Liver (tissue), 9 donors: ENCODE results near the gene PDGFA. TPM values are rescaled to one million over a fixed set of nuclear protein-coding genes. Genes with fewer than 3 reads are reported as not detected.

Experiments used
- DNase-seq: peaks from one replicate; pipeline ENCODE4 v3.0.0-alpha.2; 2017; ENCODE audit warnings: low spot score
- H3K27ac ChIP-seq, 2 donors: one replicate each; pipeline ENCODE4 v1.7.0; 2013; ENCODE audit warnings: inconsistent platforms in 2 of 2, low read length in 2 of 2, control low read depth in 1 of 2, low read depth in 1 of 2, mild to moderate bottlenecking in 1 of 2
- H3K27me3 ChIP-seq, 4 donors: one replicate each; pipeline versions ENCODE4 v1.6.1 to v1.7.0; 2013; ENCODE audit warnings: low read length in 3 of 4, inconsistent platforms in 1 of 4, mild to moderate bottlenecking in 1 of 4, moderate library complexity in 1 of 4; ENCODE audit not compliant: control insufficient read depth in 4 of 4, insufficient read depth in 4 of 4
- H3K36me3 ChIP-seq, 4 donors: one replicate each; pipeline versions ENCODE4 v1.6.1 to v1.7.0; 2013; ENCODE audit warnings: low read length in 3 of 4, mild to moderate bottlenecking in 3 of 4, low read depth in 1 of 4, moderate library complexity in 1 of 4; ENCODE audit not compliant: control insufficient read depth in 4 of 4, insufficient read depth in 3 of 4
- H3K4me1 ChIP-seq, 4 donors: one replicate each; pipeline versions ENCODE4 v1.6.1 to v1.7.0; 2013; ENCODE audit warnings: low read length in 3 of 4, mild to moderate bottlenecking in 3 of 4, moderate library complexity in 1 of 4; ENCODE audit not compliant: control insufficient read depth in 4 of 4, insufficient read depth in 4 of 4
- H3K4me3 ChIP-seq, 3 donors: one replicate each; pipeline versions ENCODE4 v1.6.1 to v1.7.0; 2013; ENCODE audit warnings: low read length in 3 of 3, control low read depth in 1 of 3, low read depth in 1 of 3, mild to moderate bottlenecking in 1 of 3
- H3K9ac ChIP-seq, 2 donors: one replicate each; pipeline ENCODE4 v1.7.0; 2013; ENCODE audit warnings: low read length in 2 of 2, mild to moderate bottlenecking in 2 of 2, moderate library complexity in 2 of 2, control low read depth in 1 of 2, low read depth in 1 of 2
- H3K9me3 ChIP-seq, 4 donors: one replicate each; pipeline versions ENCODE4 v1.6.1 to v1.7.0; 2013; ENCODE audit warnings: low read length in 3 of 4; ENCODE audit not compliant: control insufficient read depth in 4 of 4
- ATF3 ChIP-seq: IDR thresholded peaks from 2 replicates; pipeline ENCODE4 v1.6.1; 2016; ENCODE audit warnings: antibody characterized with exemption
- CTCF ChIP-seq: fragments of 150-350 bp; IDR thresholded peaks from 2 replicates; pipeline ENCODE4 v1.5.1; 2017; ENCODE audit warnings: improper control_type of control experiment, low read depth, low read length; ENCODE audit not compliant: missing input control
- EGR1 ChIP-seq, 2 donors: IDR thresholded peaks; 2 replicates each; pipeline ENCODE4 v1.6.1; 2016 to 2018; ENCODE audit warnings: antibody characterized with exemption in 2 of 2, low read depth in 2 of 2
- FOXA1 ChIP-seq: IDR thresholded peaks from 2 replicates; pipeline ENCODE4 v1.6.1; 2016; ENCODE audit warnings: antibody characterized with exemption
- FOXA2 ChIP-seq: IDR thresholded peaks from 2 replicates; pipeline ENCODE4 v1.6.1; 2016; ENCODE audit warnings: antibody characterized with exemption
- GABPA ChIP-seq, 2 donors: IDR thresholded peaks in 1 of 2; conservative IDR thresholded peaks in 1 of 2; 2 replicates each; pipeline ENCODE4 v1.6.1; 2016; ENCODE audit warnings: antibody characterized with exemption in 2 of 2, mild to moderate bottlenecking in 1 of 2, moderate library complexity in 1 of 2
- HNF4A ChIP-seq, 2 donors: conservative IDR thresholded peaks; 2 replicates each; pipeline ENCODE4 v1.6.1; 2016; ENCODE audit warnings: antibody characterized with exemption in 2 of 2, mild to moderate bottlenecking in 2 of 2
- HNF4G ChIP-seq: IDR thresholded peaks from 2 replicates; pipeline ENCODE4 v1.6.1; 2016; ENCODE audit warnings: antibody characterized with exemption
- JUND ChIP-seq, 2 donors: IDR thresholded peaks; 2 replicates each; pipeline ENCODE4 v1.6.1; 2016; ENCODE audit warnings: antibody characterized with exemption in 2 of 2
- NR2F2 ChIP-seq: IDR thresholded peaks from 2 replicates; pipeline ENCODE4 v1.6.1; 2016; ENCODE audit warnings: antibody characterized with exemption
- RAD21 ChIP-seq, 2 donors: IDR thresholded peaks; 2 replicates each; pipeline ENCODE4 v1.6.1; 2016; ENCODE audit warnings: antibody characterized with exemption in 2 of 2, mild to moderate bottlenecking in 2 of 2
- RXRA ChIP-seq, 2 donors: IDR thresholded peaks; 2 replicates each; pipeline ENCODE4 v1.6.1; 2017 to 2018; ENCODE audit warnings: antibody characterized with exemption in 2 of 2, mild to moderate bottlenecking in 1 of 2
- SP1 ChIP-seq: IDR thresholded peaks from 2 replicates; pipeline ENCODE4 v1.6.1; 2018; ENCODE audit warnings: antibody characterized with exemption, mild to moderate bottlenecking
- TAF1 ChIP-seq: conservative IDR thresholded peaks from 2 replicates; pipeline ENCODE4 v1.6.1; 2016; ENCODE audit warnings: antibody characterized with exemption, mild to moderate bottlenecking
- YY1 ChIP-seq: IDR thresholded peaks from 2 replicates; pipeline ENCODE4 v1.6.1; 2016; ENCODE audit warnings: antibody characterized with exemption, mild to moderate bottlenecking
- WGBS: extraction: QIAGEN DNeasy Blood & Tissue Kit; methylation state at CpG from one replicate; pipeline ENCODE4 v1.1.7; 2013; 5-methylcytosine and 5-hydroxymethylcytosine counted together
- polyA plus RNA-seq, 2 donors: library from polyadenylated mRNA; stranded (reverse) in 1 of 2; unstranded in 1 of 2; fragments of 200-250 nt in 1 of 2; fragments of >200 nt in 1 of 2; fragmentation: Nextera tagmentation in 1 of 2; extraction: Ambion mirVana in 1 of 2; gene quantifications; one replicate each; pipeline versions ENCODE4 v1.2.1 to v1.2.3, GENCODE V29; 2013 to 2015
- total RNA-seq, 2 donors: library from RNA; depleted of rRNA; stranded (reverse); fragments of >200 nt; gene quantifications; one replicate each; pipeline ENCODE4 v1.2.3, GENCODE V29; 2014
- TF ChIP-seq, protein P1 (sequence below): IDR thresholded peaks from 2 replicates; pipeline ENCODE4 v1.6.1; 2016; ENCODE audit warnings: antibody characterized with exemption, mild to moderate bottlenecking
- TF ChIP-seq, protein P2 (sequence below): IDR thresholded peaks from 2 replicates; pipeline ENCODE4 v1.6.1; 2016; ENCODE audit warnings: antibody characterized with exemption
- TF ChIP-seq, protein P3 (sequence below): IDR thresholded peaks from 2 replicates; pipeline ENCODE4 v1.6.1; 2016; ENCODE audit warnings: antibody characterized with exemption
- donor health status: healthy.
- donor health status: healthy.
- donor health status: healthy.
- donor health status: healthy.
- donor health status: healthy.

PDGFA gene
- total and polyA plus RNA-seq, 4 donors, result 1.4 to 5.1 (median 2.0) TPM

- Histone ChIP-seq H3K27me3 (no peaks in the 10 kb centered on the region), H3K4me3 (no peak overlapping the region), H3K36me3 (peaks cover 0 to 4% (median 0%) of the 10 kb centered on the region in 4 donors), H3K4me1 (peaks cover 3 to 31% (median 20%) of the 10 kb centered on the region in 4 donors), H3K27ac (peak overlapping the region; percentile 89 to 92), H3K9me3 (no peaks in the 10 kb centered on the region), H3K9ac (peak overlapping the region; percentile 41 to 87)
- TF ChIP-seq, protein P1, sequence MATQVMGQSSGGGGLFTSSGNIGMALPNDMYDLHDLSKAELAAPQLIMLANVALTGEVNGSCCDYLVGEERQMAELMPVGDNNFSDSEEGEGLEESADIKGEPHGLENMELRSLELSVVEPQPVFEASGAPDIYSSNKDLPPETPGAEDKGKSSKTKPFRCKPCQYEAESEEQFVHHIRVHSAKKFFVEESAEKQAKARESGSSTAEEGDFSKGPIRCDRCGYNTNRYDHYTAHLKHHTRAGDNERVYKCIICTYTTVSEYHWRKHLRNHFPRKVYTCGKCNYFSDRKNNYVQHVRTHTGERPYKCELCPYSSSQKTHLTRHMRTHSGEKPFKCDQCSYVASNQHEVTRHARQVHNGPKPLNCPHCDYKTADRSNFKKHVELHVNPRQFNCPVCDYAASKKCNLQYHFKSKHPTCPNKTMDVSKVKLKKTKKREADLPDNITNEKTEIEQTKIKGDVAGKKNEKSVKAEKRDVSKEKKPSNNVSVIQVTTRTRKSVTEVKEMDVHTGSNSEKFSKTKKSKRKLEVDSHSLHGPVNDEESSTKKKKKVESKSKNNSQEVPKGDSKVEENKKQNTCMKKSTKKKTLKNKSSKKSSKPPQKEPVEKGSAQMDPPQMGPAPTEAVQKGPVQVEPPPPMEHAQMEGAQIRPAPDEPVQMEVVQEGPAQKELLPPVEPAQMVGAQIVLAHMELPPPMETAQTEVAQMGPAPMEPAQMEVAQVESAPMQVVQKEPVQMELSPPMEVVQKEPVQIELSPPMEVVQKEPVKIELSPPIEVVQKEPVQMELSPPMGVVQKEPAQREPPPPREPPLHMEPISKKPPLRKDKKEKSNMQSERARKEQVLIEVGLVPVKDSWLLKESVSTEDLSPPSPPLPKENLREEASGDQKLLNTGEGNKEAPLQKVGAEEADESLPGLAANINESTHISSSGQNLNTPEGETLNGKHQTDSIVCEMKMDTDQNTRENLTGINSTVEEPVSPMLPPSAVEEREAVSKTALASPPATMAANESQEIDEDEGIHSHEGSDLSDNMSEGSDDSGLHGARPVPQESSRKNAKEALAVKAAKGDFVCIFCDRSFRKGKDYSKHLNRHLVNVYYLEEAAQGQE, result peak; percentile 56
- TF ChIP-seq, protein P2, sequence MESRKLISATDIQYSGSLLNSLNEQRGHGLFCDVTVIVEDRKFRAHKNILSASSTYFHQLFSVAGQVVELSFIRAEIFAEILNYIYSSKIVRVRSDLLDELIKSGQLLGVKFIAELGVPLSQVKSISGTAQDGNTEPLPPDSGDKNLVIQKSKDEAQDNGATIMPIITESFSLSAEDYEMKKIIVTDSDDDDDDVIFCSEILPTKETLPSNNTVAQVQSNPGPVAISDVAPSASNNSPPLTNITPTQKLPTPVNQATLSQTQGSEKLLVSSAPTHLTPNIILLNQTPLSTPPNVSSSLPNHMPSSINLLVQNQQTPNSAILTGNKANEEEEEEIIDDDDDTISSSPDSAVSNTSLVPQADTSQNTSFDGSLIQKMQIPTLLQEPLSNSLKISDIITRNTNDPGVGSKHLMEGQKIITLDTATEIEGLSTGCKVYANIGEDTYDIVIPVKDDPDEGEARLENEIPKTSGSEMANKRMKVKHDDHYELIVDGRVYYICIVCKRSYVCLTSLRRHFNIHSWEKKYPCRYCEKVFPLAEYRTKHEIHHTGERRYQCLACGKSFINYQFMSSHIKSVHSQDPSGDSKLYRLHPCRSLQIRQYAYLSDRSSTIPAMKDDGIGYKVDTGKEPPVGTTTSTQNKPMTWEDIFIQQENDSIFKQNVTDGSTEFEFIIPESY, result no peak
- no peak for TF ChIP-seq EGR1 (IDR thresholded peaks at IDR 0.05; ENCODE audit: low read depth in 2 of 2)
- peak; percentile 73 for TF ChIP-seq YY1
- TF ChIP-seq HNF4G, result peak; percentile 54
- TF ChIP-seq RAD21 (IDR thresholded peaks at IDR 0.05), result peak in 1 of 2 donors; percentile 63
- TF ChIP-seq TAF1, result no peak
- no peak for TF ChIP-seq FOXA2
- TF ChIP-seq HNF4A (conservative IDR thresholded peaks at IDR 0.05), result peak; percentile 79 to 89
- TF ChIP-seq, protein P3, sequence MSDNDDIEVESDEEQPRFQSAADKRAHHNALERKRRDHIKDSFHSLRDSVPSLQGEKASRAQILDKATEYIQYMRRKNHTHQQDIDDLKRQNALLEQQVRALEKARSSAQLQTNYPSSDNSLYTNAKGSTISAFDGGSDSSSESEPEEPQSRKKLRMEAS, result no peak
- TF ChIP-seq JUND (IDR thresholded peaks at IDR 0.05), result peak; percentile 89 to 95
- peak; percentile 89 for TF ChIP-seq SP1
- peak; percentile 47 for TF ChIP-seq FOXA1
- TF ChIP-seq RXRA (IDR thresholded peaks at IDR 0.05), result peak; percentile 94 to 96
- TF ChIP-seq GABPA (IDR thresholded peaks at IDR 0.05 in 1 of 2, conservative IDR thresholded peaks at IDR 0.05 in 1 of 2), result peak in 1 of 2 donors; percentile 57
- DNase-seq, result peak; percentile 73
- 31% methylated on average over 20 of the region's 20 CpGs for WGBS
Observed at GRCh38 chr7:503575-504111, 16.0 kb downstream of the PDGFA start.

DNA sequence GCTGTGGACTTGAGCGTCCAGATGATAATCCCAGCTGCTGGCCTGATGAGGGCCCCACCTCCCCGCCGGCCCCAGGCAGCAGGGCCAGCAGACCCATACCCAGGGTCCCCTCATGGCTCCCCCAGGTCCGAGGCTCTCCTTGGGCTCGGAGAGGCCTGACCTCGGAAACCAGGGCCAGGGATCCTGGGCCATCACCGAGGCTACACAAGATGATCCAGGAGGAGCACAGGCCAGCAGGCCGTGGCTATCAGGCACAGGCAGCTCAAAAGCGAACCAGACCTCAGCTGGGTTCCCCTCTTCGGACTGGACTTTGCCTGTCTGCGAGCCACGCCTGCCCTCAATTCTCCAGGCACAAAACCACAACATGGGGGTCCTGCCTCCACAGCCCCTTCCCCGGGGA lies 17.4 kb downstream of the PDGFA start:
- no peak overlapping the region for H3K27ac ChIP-seq
- no peaks in the 10 kb centered on the region for H3K9me3 ChIP-seq
- no peaks in the 10 kb centered on the region for H3K27me3 ChIP-seq
- no peak overlapping the region for H3K9ac ChIP-seq
- peaks cover 3 to 31% (median 20%) of the 10 kb centered on the region in 4 donors for H3K4me1 ChIP-seq
- DNase-seq, result no peak
- H3K4me3 ChIP-seq, result no peak overlapping the region
- H3K36me3 ChIP-seq, result peaks cover 0 to 4% (median 0%) of the 10 kb centered on the region in 4 donors
- WGBS, result 84% methylated on average over 13 of the region's 13 CpGs
- TF ChIP-seq RAD21 (IDR thresholded peaks at IDR 0.05) (no peak), FOXA2 (no peak), CTCF (no peak), SP1 (no peak), GABPA (IDR thresholded peaks at IDR 0.05 in 1 of 2, conservative IDR thresholded peaks at IDR 0.05 in 1 of 2) (no peak), EGR1 (IDR thresholded peaks at IDR 0.05; ENCODE audit: low read depth in 2 of 2) (no peak), ATF3 (no peak), NR2F2 (no peak), HNF4A (conservative IDR thresholded peaks at IDR 0.05) (no peak), YY1 (no peak)
- TF ChIP-seq, protein P2, result no peak
- TF ChIP-seq, protein P1, result no peak
